Activated naive CD4-positive, alpha-beta T cell treated with Interleukin-2 at 50 U/mL for 16 hours (primary cell): ENCODE measurements around the gene DYRK1B.
"Not testable (repeated sequence)": the region's sequence is repeated elsewhere in the genome, so short reads cannot be mapped to it uniquely, and the experiment has no call there.

Experiments used
- DNase-seq: peaks from one replicate; pipeline ENCODE4 v3.0.0-alpha.2; 2020

Gene DYRK1B

DNA sequence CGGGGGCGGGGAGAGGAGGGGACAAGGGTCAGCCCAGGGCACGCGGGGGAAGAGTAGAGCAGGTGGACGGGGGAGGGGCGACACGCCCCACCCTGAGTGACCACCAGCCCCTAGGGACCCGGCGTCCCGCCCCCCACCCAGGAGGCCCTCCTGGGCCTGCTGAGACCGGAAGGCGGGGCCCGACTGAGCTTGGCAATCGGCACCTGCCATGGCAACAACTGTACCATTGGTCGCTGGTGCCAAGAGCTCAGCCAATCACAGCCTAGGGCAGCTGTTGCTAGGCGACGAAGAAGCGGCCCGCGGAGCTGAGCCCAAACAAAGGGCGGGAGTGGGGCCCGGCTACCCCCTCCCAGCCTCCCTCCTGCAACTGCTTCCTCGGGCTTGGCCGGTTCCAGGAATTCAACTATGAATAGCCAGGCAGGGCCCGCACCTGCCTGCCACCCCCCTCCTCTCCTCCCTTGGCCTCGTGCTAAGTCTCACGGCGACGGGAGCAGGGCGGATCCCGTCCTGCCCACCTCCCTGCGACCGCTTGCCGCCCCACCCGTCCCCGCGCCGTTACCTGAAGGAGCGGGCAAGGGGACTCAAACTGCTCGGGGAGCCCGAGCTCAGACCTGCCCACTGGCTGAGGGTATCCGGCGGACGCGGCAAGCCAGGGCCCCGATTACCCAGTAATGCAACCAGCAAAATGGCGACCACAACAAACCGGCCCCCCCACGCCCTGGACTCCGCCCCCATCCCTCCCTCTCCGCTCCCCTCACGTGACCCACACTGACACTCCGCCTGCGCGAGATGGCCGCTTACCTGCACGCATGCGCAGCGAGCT is at the start of gene DYRK1B:
Gene DYRK1B, minus strand, starts transcription at position 699 of the 823 bp plus-strand sequence. CDS start 2,295 bp downstream, outside the sequence.
- DNase-seq: peak; percentile 94

GRCh38 chr19:39882645-39883044 is 48.7 kb upstream of the DYRK1B start:
- DNase-seq: not testable (repeated sequence)

DNA sequence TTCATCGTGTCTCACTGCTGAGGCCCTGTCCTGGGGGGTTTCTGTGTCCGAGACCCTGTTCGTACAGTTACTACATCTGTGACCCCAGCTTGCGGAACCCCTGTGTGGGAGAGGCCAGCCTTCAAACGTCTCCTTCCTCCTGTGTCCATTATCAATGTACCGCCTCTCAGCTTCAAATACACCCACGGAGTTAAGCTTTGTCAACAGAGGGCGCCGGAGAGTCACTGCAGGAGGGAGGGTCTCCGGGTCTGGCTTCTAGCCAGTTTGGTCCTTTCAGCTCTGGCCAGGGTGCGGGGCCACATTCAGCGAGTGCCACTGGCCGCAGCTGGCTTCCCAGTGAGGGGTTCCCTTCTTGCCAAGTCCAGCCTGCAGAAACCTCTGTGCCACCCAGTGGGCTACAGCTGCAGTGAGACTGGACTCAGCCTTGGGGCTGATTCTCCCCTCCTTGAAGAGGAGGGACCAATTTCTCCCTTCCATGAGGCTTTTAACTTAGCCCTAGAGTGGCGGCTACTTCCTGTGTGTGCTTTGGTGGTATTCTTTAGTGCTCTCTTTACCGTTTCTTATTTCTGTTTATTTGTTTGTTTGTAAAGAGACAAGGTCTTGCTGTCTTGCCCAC is 47.6 kb upstream of the DYRK1B start:
- peak; percentile 14 for DNase-seq

DNA sequence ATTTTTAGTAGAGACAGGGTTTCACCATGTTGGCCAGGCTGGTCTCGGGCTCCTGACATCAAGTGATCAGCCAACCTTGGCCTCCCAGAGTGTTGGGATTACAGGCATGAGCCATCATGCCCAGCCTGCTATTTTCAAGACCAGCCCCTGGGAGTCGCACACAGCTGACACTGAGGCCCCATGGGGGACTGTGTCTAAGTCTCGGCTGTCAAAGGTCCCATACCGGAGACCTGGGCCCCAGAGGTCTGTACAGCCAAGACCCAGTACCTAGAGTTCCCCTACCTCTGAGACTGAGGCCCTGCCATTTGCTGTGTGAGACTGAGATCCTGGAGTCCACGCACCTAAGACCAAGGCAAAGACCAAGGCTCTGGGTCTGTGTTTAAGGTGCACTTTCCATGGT is 46.3 kb upstream of the DYRK1B start:
- not testable (repeated sequence) for DNase-seq

DNA sequence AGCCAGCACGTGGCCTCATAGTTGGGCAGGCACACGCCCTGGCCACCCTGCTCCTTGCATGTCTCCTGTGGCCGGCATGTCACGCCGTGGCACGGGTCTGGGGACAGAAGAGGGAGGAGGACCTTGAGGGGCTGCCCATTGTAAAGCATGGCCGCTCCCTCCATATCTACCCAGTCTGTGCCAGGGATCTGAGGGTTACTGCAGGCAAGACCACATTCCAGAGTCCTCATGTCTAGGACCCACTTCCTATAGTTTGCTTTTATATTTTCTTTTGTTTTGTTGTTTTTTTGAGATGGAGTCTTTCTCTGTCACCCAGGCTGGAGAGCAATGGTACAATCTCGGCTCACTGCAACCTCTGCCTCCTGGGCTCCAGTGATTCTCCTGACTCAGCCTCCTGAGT is 45.8 kb upstream of the DYRK1B start:
- not testable (repeated sequence) for DNase-seq

DNA sequence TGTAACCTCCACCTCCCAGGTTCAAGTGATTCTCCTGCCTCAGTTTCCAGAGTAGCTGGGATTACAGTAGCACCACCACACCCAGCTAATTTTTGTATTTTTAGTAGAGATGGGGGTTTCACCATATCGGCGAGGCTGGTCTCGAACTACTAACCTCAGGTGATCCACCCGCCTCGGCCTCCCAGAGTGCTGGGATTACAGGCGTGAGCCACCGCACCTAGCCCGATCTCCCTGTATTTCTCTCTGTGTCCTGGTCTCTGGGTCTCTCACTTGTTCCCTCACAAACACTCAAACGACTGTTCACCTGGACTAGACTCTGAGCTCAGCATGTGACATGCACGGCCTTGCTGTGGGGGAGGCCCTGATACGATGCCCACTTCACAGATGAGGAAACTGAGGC is 44.9 kb upstream of the DYRK1B start:
- not testable (repeated sequence) for DNase-seq

- no peak for DNase-seq
Observed at GRCh38 chr19:39878398-39878797, 44.4 kb upstream of the DYRK1B start.

DNA sequence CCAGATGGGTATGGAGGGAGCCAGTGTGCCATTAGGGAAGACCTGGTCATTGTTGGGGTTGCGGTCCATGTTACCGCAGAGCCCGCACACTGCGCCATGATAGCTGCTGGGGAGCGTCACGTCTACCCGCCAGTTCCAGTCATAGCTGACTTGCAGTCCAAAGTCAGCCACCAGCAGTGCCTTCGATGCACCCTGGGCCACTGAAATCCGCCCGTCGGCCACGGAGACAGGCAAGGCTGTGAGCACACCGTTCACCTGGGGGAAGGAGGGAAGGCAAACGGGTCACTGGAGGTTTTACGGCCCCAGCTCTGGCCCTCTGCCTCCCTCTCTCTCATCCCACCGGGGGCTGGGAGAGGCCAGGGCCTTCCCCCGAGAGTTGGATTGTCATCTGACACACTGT is 44.0 kb upstream of the DYRK1B start:
- DNase-seq: not testable (repeated sequence)

GRCh38 chr19:39877488-39877887 is 43.5 kb upstream of the DYRK1B start:
- not testable (repeated sequence) for DNase-seq

GRCh38 chr19:39876486-39876885 is 42.5 kb upstream of the DYRK1B start:
- DNase-seq: not testable (repeated sequence)

GRCh38 chr19:39875401-39875864 is 41.5 kb upstream of the DYRK1B start:
- DNase-seq: not testable (repeated sequence)

GRCh38 chr19:39874404-39874803 is 40.4 kb upstream of the DYRK1B start:
- no peak for DNase-seq

- no peak for DNase-seq
Observed at GRCh38 chr19:39873385-39873784, 39.4 kb upstream of the DYRK1B start.

GRCh38 chr19:39871886-39872866 is 38.2 kb upstream of the DYRK1B start:
- DNase-seq: no peak

DNA sequence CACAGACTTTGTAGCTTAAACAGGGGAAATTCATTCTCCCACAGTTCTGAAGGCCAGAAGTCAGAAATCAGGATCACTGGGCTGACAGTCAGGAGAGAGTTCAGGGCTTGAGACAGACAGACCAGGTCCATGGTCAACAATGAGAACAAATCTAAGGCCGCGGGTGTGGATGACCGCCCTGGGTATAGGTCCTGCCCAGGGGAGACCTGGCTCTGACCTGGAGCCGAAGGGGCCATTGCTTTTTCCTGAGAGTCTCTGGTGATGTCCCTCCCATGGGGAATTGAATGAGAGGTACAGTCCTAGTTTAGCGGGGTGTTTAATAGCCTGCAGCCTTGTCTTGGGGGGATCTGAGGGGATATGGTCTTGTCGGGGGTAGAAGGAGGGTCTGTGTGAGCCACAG is 37.4 kb upstream of the DYRK1B start:
- DNase-seq: no peak

GRCh38 chr19:39870171-39870971 is 36.4 kb upstream of the DYRK1B start:
- DNase-seq: no peak

DNA sequence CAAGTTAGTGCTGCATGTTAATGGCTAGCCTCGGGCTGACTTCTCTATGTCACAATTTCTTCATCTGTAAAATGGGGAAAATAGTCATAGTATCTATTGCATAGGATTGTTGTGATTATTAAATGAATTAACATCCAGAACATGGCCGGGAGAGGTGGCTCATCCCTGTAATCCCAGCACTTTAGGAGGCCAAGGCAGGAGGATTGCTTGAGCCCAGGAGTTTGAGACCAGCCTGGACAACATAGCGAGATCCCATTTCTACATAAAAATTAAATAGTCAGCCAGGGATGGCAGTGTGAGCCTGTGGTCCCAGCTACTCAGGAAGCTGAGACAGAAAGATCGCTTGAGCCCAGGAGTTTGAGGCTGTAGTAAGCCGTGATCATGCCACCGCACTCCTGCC is 34.0 kb upstream of the DYRK1B start:
- no peak for DNase-seq

- DNase-seq: no peak
Observed at GRCh38 chr19:39867133-39867532, 33.2 kb upstream of the DYRK1B start.

GRCh38 chr19:39865953-39866352 is 32.0 kb upstream of the DYRK1B start:
- no peak for DNase-seq

DNA sequence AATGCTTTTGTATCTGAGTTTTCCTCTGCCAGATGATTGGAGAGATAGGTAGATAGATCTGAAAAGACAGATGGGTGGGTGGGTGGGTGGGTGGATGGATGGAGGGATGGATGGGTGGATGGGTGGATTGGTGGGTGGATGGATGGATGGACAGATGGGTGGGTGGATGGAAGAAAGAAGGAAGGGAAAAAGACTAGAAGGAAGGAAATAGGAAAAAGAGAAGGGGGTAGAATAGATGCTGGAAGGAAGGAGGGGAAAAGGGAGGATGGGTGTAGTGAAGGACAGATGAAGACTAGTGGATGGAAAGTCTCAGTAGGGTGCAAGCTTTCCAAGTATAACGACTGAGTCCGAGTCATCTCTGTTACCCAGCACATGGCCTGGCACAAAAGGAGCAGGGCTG is 31.2 kb upstream of the DYRK1B start:
- no peak for DNase-seq

- no peak for DNase-seq
Observed at GRCh38 chr19:39864118-39864517, 30.2 kb upstream of the DYRK1B start.

- no peak for DNase-seq
Observed at GRCh38 chr19:39858541-39858940, 24.6 kb upstream of the DYRK1B start.
